HCT116 (cell line): ENCODE measurements around the gene CHURC1. TPM values are rescaled to one million over a fixed set of nuclear protein-coding genes. Genes with fewer than 3 reads are reported as not detected.

Source experiments
- ATAC-seq: fragments of 200-7000 bp; cut with Tn5 transposase; 2 replicates; pipeline ENCODE4 v1.9.1; 2020; ENCODE audit warnings: mild to moderate bottlenecking, moderate library complexity
- BruUV-seq: library from RNA; stranded (reverse); fragments of 400-500 nt; replicated peaks from 2 replicates; lab custom pipeline; 2021; lab: Mats Ljungman, UMichigan
- CTCF ChIA-PET: fragments of 300-600 bp; sonication (Branson Sonifier 250); formaldehyde crosslinking; loops from one replicate; lab custom pipeline; 2021; ENCODE audit warnings: antibody characterized with exemption; lab: Charles Lee
- POLR2A ChIA-PET: fragments of 300-600, 350-600 bp; sonication (Branson Sonifier 250); formaldehyde crosslinking; loops from one replicate; lab custom pipeline; 2021; ENCODE audit warnings: antibody characterized with exemption; lab: Charles Lee
- RAD21 ChIA-PET, 2 experiments: fragments of 300-600 bp; sonication (Branson Sonifier 250); formaldehyde crosslinking; loops; one replicate each; lab custom pipeline; 2023; ENCODE audit warnings: low total read pairs in 2 of 2; ENCODE audit not compliant: uncharacterized antibody in 2 of 2, unreplicated experiment in 2 of 2, low non-redundant PET in 1 of 2; lab: Charles Lee
- DNase-seq: peaks from one replicate; pipeline ENCODE4 v3.0.0-alpha.2; 2010; ENCODE audit warnings: low read depth, low spot score
- H2AFZ ChIP-seq: fragments of 200-600 bp; shearing (Covaris generic), sonication (generic); 2 replicates; pipeline ENCODE4 v1.6.1; 2017; ENCODE audit warnings: low read depth, mixed run types, mixed read lengths, antibody characterized with exemption, low read length; ENCODE audit not compliant: poor library complexity, severe bottlenecking
- H3K27ac ChIP-seq: 2 replicates; pipeline ENCODE4 v1.5.1; 2012; ENCODE audit warnings: low read depth, low read length
- H3K27me3 ChIP-seq: fragments of 200-600 bp; sonication (generic); 2 replicates; pipeline ENCODE4 v1.6.1; 2016; ENCODE audit warnings: mixed run types, low read length, mixed read lengths; ENCODE audit not compliant: insufficient read depth
- H3K36me3 ChIP-seq, 2 experiments: fragments of 200-500 bp in 1 of 2; fragments of 200-600 bp in 1 of 2; sonication (Bioruptor generic) in 1 of 2; sonication (generic) in 1 of 2; 2 replicates each; pipeline versions ENCODE4 v1.5.1 to v1.6.1; 2014 to 2016; ENCODE audit warnings: low read length in 2 of 2, inconsistent platforms in 1 of 2, mixed read lengths in 1 of 2, mixed run types in 1 of 2; ENCODE audit not compliant: insufficient read depth in 2 of 2, control insufficient read depth in 1 of 2
- H3K4me1 ChIP-seq, 2 experiments: fragments of 200-600 bp in 1 of 2; sonication (generic) in 1 of 2; 2 replicates each; pipeline versions ENCODE4 v1.5.1 to v1.6.1; 2012 to 2017; ENCODE audit warnings: low read length in 2 of 2, inconsistent platforms in 1 of 2, mild to moderate bottlenecking in 1 of 2, mixed read lengths in 1 of 2, mixed run types in 1 of 2, moderate library complexity in 1 of 2; ENCODE audit not compliant: insufficient read depth in 2 of 2, control insufficient read depth in 1 of 2
- H3K4me2 ChIP-seq: fragments of 200-600 bp; sonication (generic); 2 replicates; pipeline ENCODE4 v1.6.1; 2017; ENCODE audit warnings: mixed run types, low read length, mixed read lengths
- H3K4me3 ChIP-seq, 2 experiments: fragments of 200-600 bp in 1 of 2; sonication (generic) in 1 of 2; replicated peaks in 1 of 2; 2 replicates each; pipeline ENCODE4 v1.5.1; 2011 to 2016; ENCODE audit warnings: low read length in 2 of 2, control low read depth in 1 of 2, low read depth in 1 of 2, mild to moderate bottlenecking in 1 of 2, mixed read lengths in 1 of 2, mixed run types in 1 of 2
- H3K79me2 ChIP-seq: fragments of 200-600 bp; sonication (generic); 2 replicates; pipeline ENCODE4 v1.6.1; 2017; ENCODE audit warnings: mild to moderate bottlenecking, mixed run types, low read length, moderate library complexity, mixed read lengths; ENCODE audit not compliant: insufficient read depth
- H3K9ac ChIP-seq: fragments of 200-600 bp; sonication (generic); 2 replicates; pipeline ENCODE4 v1.6.1; 2016; ENCODE audit warnings: low read length, mixed read lengths
- H3K9me2 ChIP-seq: fragments of 200-600 bp; sonication (generic), shearing (Covaris generic); 2 replicates; pipeline ENCODE4 v1.6.1; 2017; ENCODE audit warnings: mixed run types, mild to moderate bottlenecking, moderate library complexity; ENCODE audit not compliant: insufficient read depth
- H3K9me3 ChIP-seq, 2 experiments: fragments of 200-500 bp in 1 of 2; fragments of 200-600 bp in 1 of 2; sonication (Bioruptor generic) in 1 of 2; sonication (generic) in 1 of 2; 2 replicates each; pipeline ENCODE4 v1.6.1; 2014 to 2017; ENCODE audit warnings: low read length in 2 of 2, mixed read lengths in 2 of 2, inconsistent platforms in 1 of 2, low read depth in 1 of 2, mild to moderate bottlenecking in 1 of 2, mixed run types in 1 of 2, moderate library complexity in 1 of 2; ENCODE audit not compliant: control insufficient read depth in 1 of 2, insufficient read depth in 1 of 2
- H4K20me1 ChIP-seq: fragments of 200-600 bp; sonication (generic), shearing (Covaris generic); 2 replicates; pipeline ENCODE4 v1.6.1; 2017; ENCODE audit warnings: mixed run types, mild to moderate bottlenecking, moderate library complexity; ENCODE audit not compliant: insufficient read depth
- ATF3 ChIP-seq: IDR thresholded peaks from 2 replicates; pipeline ENCODE4 v1.6.1; 2012
- CBX3 ChIP-seq: IDR thresholded peaks from 2 replicates; pipeline ENCODE4 v1.6.1; 2012; ENCODE audit warnings: low read depth
- CEBPB ChIP-seq: IDR thresholded peaks from 2 replicates; pipeline ENCODE4 v1.6.1; 2012; ENCODE audit warnings: low read depth
- CTCF ChIP-seq, 3 experiments: fragments of 200-600 bp in 1 of 3; sonication (generic) in 1 of 3; IDR thresholded peaks in 2 of 3; conservative IDR thresholded peaks in 1 of 3; 2 replicates each; pipeline ENCODE4 v1.5.1; 2012 to 2017; ENCODE audit warnings: low read depth in 2 of 3, low read length in 2 of 3, antibody characterized with exemption in 1 of 3, borderline replicate concordance in 1 of 3, control low read depth in 1 of 3, mild to moderate bottlenecking in 1 of 3, mixed read lengths in 1 of 3, mixed run types in 1 of 3, moderate library complexity in 1 of 3; ENCODE audit not compliant: insufficient read depth in 1 of 3
- EGR1 ChIP-seq: IDR thresholded peaks from 2 replicates; pipeline ENCODE4 v1.6.1; 2012; ENCODE audit warnings: low read depth
- ELF1 ChIP-seq: IDR thresholded peaks from 2 replicates; pipeline ENCODE4 v1.6.1; 2012; ENCODE audit warnings: low read depth, borderline replicate concordance
- EZH2 ChIP-seq: fragments of 200-600 bp; sonication (generic); IDR thresholded peaks from 2 replicates; pipeline ENCODE4 v1.6.1; 2017; ENCODE audit warnings: antibody characterized with exemption, mixed run types
- EZH2phosphoT487 ChIP-seq: fragments of 200-600 bp; IDR thresholded peaks from 2 replicates; pipeline ENCODE4 v1.6.1; 2018; ENCODE audit warnings: antibody characterized with exemption, borderline replicate concordance
- FOSL1 ChIP-seq: IDR thresholded peaks from 2 replicates; pipeline ENCODE4 v1.6.1; 2012; ENCODE audit warnings: low read depth
- JUND ChIP-seq: IDR thresholded peaks from 2 replicates; pipeline ENCODE4 v1.6.1; 2012
- POLR2A ChIP-seq: IDR thresholded peaks from 2 replicates; pipeline ENCODE4 v1.7.0; 2011; ENCODE audit warnings: borderline replicate concordance; ENCODE audit not compliant: insufficient read depth, insufficient read length; ENCODE audit errors: extremely low read depth
- POLR2AphosphoS5 ChIP-seq: IDR thresholded peaks from 2 replicates; pipeline ENCODE4 v1.6.1; 2011; ENCODE audit warnings: mild to moderate bottlenecking, low read depth, low read length, moderate library complexity
- REST ChIP-seq: IDR thresholded peaks from 2 replicates; pipeline ENCODE4 v1.6.1; 2012; ENCODE audit warnings: low read depth
- SIN3A ChIP-seq: IDR thresholded peaks from 2 replicates; pipeline ENCODE4 v1.6.1; 2012; ENCODE audit warnings: low read depth
- SP1 ChIP-seq: IDR thresholded peaks from 2 replicates; pipeline ENCODE4 v1.6.1; 2012; ENCODE audit warnings: low read depth
- SRF ChIP-seq: IDR thresholded peaks from 2 replicates; pipeline ENCODE4 v1.6.1; 2012; ENCODE audit warnings: low read depth
- TCF7L2 ChIP-seq: IDR thresholded peaks from 2 replicates; pipeline ENCODE4 v1.7.0; 2011; ENCODE audit warnings: borderline replicate concordance, inconsistent platforms; ENCODE audit not compliant: insufficient read depth, insufficient read length; ENCODE audit errors: extremely low read depth
- YY1 ChIP-seq: IDR thresholded peaks from 2 replicates; pipeline ENCODE4 v1.6.1; 2011; ENCODE audit warnings: low read length, low read depth, moderate library complexity, mild to moderate bottlenecking; ENCODE audit not compliant: insufficient replicate concordance; ENCODE audit errors: extremely low read depth
- ZFX ChIP-seq: fragments of 450-650 bp; IDR thresholded peaks from 2 replicates; pipeline ENCODE4 v1.6.1; 2017
- intact Hi-C: fragments of 100-400 bp; cut with micrococcal nuclease; formaldehyde crosslinking; loops from 2 replicates; pipeline ENCODE4 v1.10.0; 2022
- total RNA-seq: library from RNA; stranded (reverse); gene quantifications from one replicate; pipeline ENCODE4 v1.2.1, GENCODE V29; 2021; ENCODE audit not compliant: unreplicated experiment
- TF ChIP-seq, protein P1 (sequence below): IDR thresholded peaks from 2 replicates; pipeline ENCODE4 v1.6.1; 2012

Gene CHURC1
- total RNA-seq, 1 experiment from 2014 or later = 47.5 TPM

DNA sequence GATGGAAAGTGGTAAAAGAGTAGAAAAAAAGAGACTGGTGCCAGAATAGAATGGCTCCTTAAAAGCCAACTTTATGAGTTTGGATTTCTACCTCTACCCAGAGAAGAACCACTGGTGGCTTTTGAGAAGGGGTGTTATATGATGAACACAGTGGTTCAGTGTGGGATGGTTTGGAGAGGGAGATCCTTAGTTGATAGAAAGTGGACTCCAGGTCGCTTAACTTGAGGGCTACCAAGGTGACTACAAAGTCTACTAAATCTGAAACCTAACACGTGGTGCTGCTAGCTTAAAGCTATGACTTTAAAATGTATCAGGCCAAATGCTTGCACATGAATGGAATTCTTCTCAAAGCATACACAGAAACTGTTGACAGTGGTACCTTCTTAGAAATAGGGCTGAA, 42.9 kb upstream of the CHURC1 start:
- no TSS peak for BruUV-seq
- intact Hi-C loops = no loop called here
- H3K4me2 ChIP-seq = no peak overlapping the region
- RAD21 ChIA-PET = no interaction called here
- POLR2A ChIA-PET = no interaction called here
- no peaks in the 10 kb centered on the region for H3K27me3 ChIP-seq
- H3K4me3 ChIP-seq = no peak overlapping the region
- no peaks in the 10 kb centered on the region for H4K20me1 ChIP-seq
- H3K79me2 ChIP-seq = no peaks in the 10 kb centered on the region
- H3K36me3 ChIP-seq = no peaks in the 10 kb centered on the region
- ATAC-seq = no peak
- no peak overlapping the region for H3K27ac ChIP-seq
- no peak for DNase-seq
- H3K9me2 ChIP-seq = no peaks in the 10 kb centered on the region
- no peak for TF ChIP-seq SP1
- TF ChIP-seq SRF = no peak
- TF ChIP-seq REST = no peak
- TF ChIP-seq JUND = no peak
- TF ChIP-seq FOSL1 = no peak
- TF ChIP-seq CBX3 = no peak
- TF ChIP-seq ATF3 = no peak
- TF ChIP-seq EZH2 = no peak
- no peak for TF ChIP-seq TCF7L2
- no peak for TF ChIP-seq EGR1
- no peak for TF ChIP-seq ZFX
- no peak for TF ChIP-seq POLR2A
- no peak for TF ChIP-seq ELF1
- TF ChIP-seq POLR2AphosphoS5 = no peak
- TF ChIP-seq CTCF (IDR thresholded peaks at IDR 0.05 in 2 of 3, conservative IDR thresholded peaks at IDR 0.05 in 1 of 3; ENCODE audit: borderline replicate concordance in 1 of 3, insufficient read depth in 1 of 3, low read depth in 2 of 3, low read length in 2 of 3) = no peak
- TF ChIP-seq, protein P1, sequence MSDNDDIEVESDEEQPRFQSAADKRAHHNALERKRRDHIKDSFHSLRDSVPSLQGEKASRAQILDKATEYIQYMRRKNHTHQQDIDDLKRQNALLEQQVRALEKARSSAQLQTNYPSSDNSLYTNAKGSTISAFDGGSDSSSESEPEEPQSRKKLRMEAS = no peak
- TF ChIP-seq CEBPB = no peak
- no peak for TF ChIP-seq SIN3A
- no peak for TF ChIP-seq YY1
- TF ChIP-seq EZH2phosphoT487 = no peak
- no peaks in the 10 kb centered on the region for H3K4me1 ChIP-seq
- H2AFZ ChIP-seq = no peak overlapping the region
- CTCF ChIA-PET = no interaction called here
- H3K9ac ChIP-seq = no peak overlapping the region
- H3K9me3 ChIP-seq = no peaks in the 10 kb centered on the region
